WTC11 (cell line): Measurements from ENCODE around the gene AMOTL1. TPM values are rescaled to one million over a fixed set of nuclear protein-coding genes. Genes with fewer than 3 reads are reported as not detected.

Source experiments
- ATAC-seq: fragments of 200-7000 bp; cut with Tn5 transposase; 2 replicates; pipeline ENCODE4 v1.10.0; 2021; ENCODE audit warnings: mild to moderate bottlenecking, moderate library complexity
- CTCF ChIA-PET: fragments of 300-600 bp; sonication (Branson Sonifier 250); formaldehyde crosslinking; loops from one replicate; lab custom pipeline; 2021; ENCODE audit warnings: antibody characterized with exemption; lab: Charles Lee
- POLR2A ChIA-PET: fragments of 350-600 bp; sonication (Branson Sonifier 250); formaldehyde crosslinking; loops from one replicate; lab custom pipeline; 2021; ENCODE audit warnings: antibody characterized with exemption; lab: Charles Lee
- DNase-seq: peaks from one replicate; pipeline ENCODE4 v3.0.0; 2021; ENCODE audit warnings: low spot score
- H3K27ac Mint-ChIP-seq: 2 replicates; pipeline ENCODE4 v1.8.0; 2021; ENCODE audit warnings: mixed read lengths
- H3K27me3 Mint-ChIP-seq: 2 replicates; pipeline ENCODE4 v1.8.0; 2021; ENCODE audit warnings: low read depth, mild to moderate bottlenecking, moderate library complexity, mixed read lengths
- H3K36me3 Mint-ChIP-seq: 2 replicates; pipeline ENCODE4 v1.8.0; 2021; ENCODE audit warnings: mixed read lengths
- H3K4me1 Mint-ChIP-seq: 2 replicates; pipeline ENCODE4 v1.8.0; 2022; ENCODE audit warnings: mixed read lengths
- H3K4me3 Mint-ChIP-seq: 2 replicates; pipeline ENCODE4 v1.8.0; 2021; ENCODE audit warnings: mild to moderate bottlenecking, moderate library complexity, mixed read lengths
- H3K9me3 Mint-ChIP-seq: 2 replicates; pipeline ENCODE4 v1.8.0; 2021; ENCODE audit warnings: mixed read lengths
- ESRRA ChIP-seq: sonication (generic); formaldehyde crosslinking; IDR thresholded peaks from 2 replicates; pipeline ENCODE4 v1.8.1; 2022; ENCODE audit warnings: mild to moderate bottlenecking, missing genetic modification reagents, borderline replicate concordance
- ETV6 ChIP-seq: sonication (generic); formaldehyde crosslinking; IDR thresholded peaks from 2 replicates; pipeline ENCODE4 v1.8.1; 2022; ENCODE audit warnings: mild to moderate bottlenecking, missing genetic modification reagents
- GABPB1 ChIP-seq: sonication (generic); formaldehyde crosslinking; IDR thresholded peaks from 2 replicates; pipeline ENCODE4 v1.8.1; 2023; ENCODE audit warnings: mild to moderate bottlenecking, missing genetic modification reagents
- GRHL2 ChIP-seq: fragments of 250-450 bp; sonication (Bioruptor Pico); IDR thresholded peaks from 2 replicates; pipeline ENCODE4 v1.8.0; 2022; ENCODE audit warnings: mild to moderate bottlenecking, moderate library complexity; ENCODE audit not compliant: insufficient replicate concordance, severe bottlenecking
- GTF2I ChIP-seq: fragments of 250-450 bp; sonication (Bioruptor Pico); conservative IDR thresholded peaks from 2 replicates; pipeline ENCODE4 v1.4.0; 2021; ENCODE audit warnings: mild to moderate bottlenecking
- JAZF1 ChIP-seq: fragments of 250-450 bp; sonication (Bioruptor Pico); IDR thresholded peaks from 2 replicates; pipeline ENCODE4 v1.9.0; 2021; ENCODE audit warnings: moderate library complexity, mild to moderate bottlenecking, inconsistent platforms
- JUN ChIP-seq: sonication (generic); formaldehyde crosslinking; IDR thresholded peaks from 2 replicates; pipeline ENCODE4 v1.8.0; 2023; ENCODE audit warnings: mild to moderate bottlenecking, missing genetic modification reagents
- KAT7 ChIP-seq: sonication (generic); formaldehyde crosslinking; IDR thresholded peaks from 2 replicates; pipeline ENCODE4 v1.8.1; 2023; ENCODE audit warnings: missing genetic modification reagents, mild to moderate bottlenecking, borderline replicate concordance
- MYBL2 ChIP-seq: sonication (generic); formaldehyde crosslinking; IDR thresholded peaks from 2 replicates; pipeline ENCODE4 v1.8.1; 2023; ENCODE audit warnings: mild to moderate bottlenecking, moderate library complexity, missing genetic modification reagents
- NFYB ChIP-seq: sonication (generic); formaldehyde crosslinking; conservative IDR thresholded peaks from 2 replicates; pipeline ENCODE4 v1.8.0; 2022; ENCODE audit warnings: low read depth, missing genetic modification reagents
- NR1H2 ChIP-seq: sonication (generic); formaldehyde crosslinking; IDR thresholded peaks from 2 replicates; pipeline ENCODE4 v1.9.0; 2021; ENCODE audit warnings: mild to moderate bottlenecking, moderate library complexity, missing genetic modification reagents
- OVOL2 ChIP-seq: fragments of 250-450 bp; sonication (Bioruptor Pico); IDR thresholded peaks from 2 replicates; pipeline ENCODE4 v1.9.0; 2021; ENCODE audit warnings: mild to moderate bottlenecking, borderline replicate concordance
- PRRX2 ChIP-seq: fragments of 250-450 bp; sonication (Bioruptor Pico); IDR thresholded peaks from 2 replicates; pipeline ENCODE4 v1.8.0; 2021; ENCODE audit warnings: mild to moderate bottlenecking
- RELA ChIP-seq: sonication (generic); formaldehyde crosslinking; IDR thresholded peaks from 2 replicates; pipeline ENCODE4 v1.8.1; 2022; ENCODE audit warnings: missing genetic modification reagents, mild to moderate bottlenecking, borderline replicate concordance
- SMAD4 ChIP-seq: sonication (generic); formaldehyde crosslinking; IDR thresholded peaks from 2 replicates; pipeline ENCODE4 v1.8.0; 2022; ENCODE audit warnings: mild to moderate bottlenecking, missing genetic modification reagents
- TEAD1 ChIP-seq: sonication (generic); formaldehyde crosslinking; IDR thresholded peaks from 2 replicates; pipeline ENCODE4 v1.8.0; 2022; ENCODE audit warnings: mild to moderate bottlenecking, missing genetic modification reagents
- TP53 ChIP-seq: sonication (generic); formaldehyde crosslinking; IDR thresholded peaks from 2 replicates; pipeline ENCODE4 v1.8.1; 2023; ENCODE audit warnings: mild to moderate bottlenecking, missing genetic modification reagents
- ZBTB21 ChIP-seq: sonication (generic); formaldehyde crosslinking; IDR thresholded peaks from 2 replicates; pipeline ENCODE4 v1.8.1; 2023; ENCODE audit warnings: mild to moderate bottlenecking, missing genetic modification reagents, borderline replicate concordance
- ZNF138 ChIP-seq: sonication (generic); formaldehyde crosslinking; conservative IDR thresholded peaks from 2 replicates; pipeline ENCODE4 v1.8.1; 2022; ENCODE audit warnings: mild to moderate bottlenecking, moderate library complexity, missing genetic modification reagents
- ZNF263 ChIP-seq: sonication (generic); formaldehyde crosslinking; IDR thresholded peaks from 2 replicates; pipeline ENCODE4 v1.8.1; 2022; ENCODE audit warnings: low read depth, mild to moderate bottlenecking, moderate library complexity, missing genetic modification reagents
- ZNF317 ChIP-seq: sonication (generic); formaldehyde crosslinking; IDR thresholded peaks from 2 replicates; pipeline ENCODE4 v1.8.1; 2023; ENCODE audit warnings: low read depth, mild to moderate bottlenecking, moderate library complexity, missing genetic modification reagents, borderline replicate concordance
- ZNF396 ChIP-seq: fragments of 250-450 bp; sonication (Bioruptor Pico); IDR thresholded peaks from 2 replicates; pipeline ENCODE4 v1.8.0; 2021; ENCODE audit warnings: mild to moderate bottlenecking, moderate library complexity, borderline replicate concordance
- ZNF416 ChIP-seq: fragments of 250-450 bp; sonication (Bioruptor Pico); IDR thresholded peaks from 2 replicates; pipeline ENCODE4 v1.9.0; 2021; ENCODE audit warnings: mild to moderate bottlenecking, inconsistent platforms
- total RNA-seq: library from RNA; stranded (reverse); gene quantifications from 3 replicates; pipeline ENCODE4 v1.2.3, GENCODE V29; 2021
- TF ChIP-seq, protein P1 (sequence below): sonication (generic); formaldehyde crosslinking; IDR thresholded peaks from 2 replicates; pipeline ENCODE4 v1.8.1; 2023; ENCODE audit warnings: mild to moderate bottlenecking, missing genetic modification reagents
- TF ChIP-seq, protein P2 (sequence below): fragments of 250-450 bp; sonication (Bioruptor Pico); IDR thresholded peaks from 2 replicates; pipeline ENCODE4 v1.9.0; 2021; ENCODE audit warnings: mild to moderate bottlenecking
- TF ChIP-seq, protein P3 (sequence below): sonication (generic); formaldehyde crosslinking; IDR thresholded peaks from 2 replicates; pipeline ENCODE4 v1.8.0; 2023; ENCODE audit warnings: missing genetic modification reagents
- TF ChIP-seq, protein P4 (sequence below): sonication (generic); formaldehyde crosslinking; IDR thresholded peaks from 2 replicates; pipeline ENCODE4 v1.8.0; 2022; ENCODE audit warnings: mild to moderate bottlenecking, missing genetic modification reagents
- TF ChIP-seq, protein P5 (sequence below): sonication (generic); formaldehyde crosslinking; IDR thresholded peaks from 2 replicates; pipeline ENCODE4 v1.8.1; 2023; ENCODE audit warnings: mild to moderate bottlenecking, missing genetic modification reagents
- TF ChIP-seq, protein P6 (sequence below): fragments of 250-450 bp; sonication (Bioruptor Pico); IDR thresholded peaks from 2 replicates; pipeline ENCODE4 v2.1.2; 2022; ENCODE audit warnings: mild to moderate bottlenecking, moderate library complexity

Gene AMOTL1
- total RNA-seq, 1 experiment from 2014 or later, result 39.8 TPM

DNA sequence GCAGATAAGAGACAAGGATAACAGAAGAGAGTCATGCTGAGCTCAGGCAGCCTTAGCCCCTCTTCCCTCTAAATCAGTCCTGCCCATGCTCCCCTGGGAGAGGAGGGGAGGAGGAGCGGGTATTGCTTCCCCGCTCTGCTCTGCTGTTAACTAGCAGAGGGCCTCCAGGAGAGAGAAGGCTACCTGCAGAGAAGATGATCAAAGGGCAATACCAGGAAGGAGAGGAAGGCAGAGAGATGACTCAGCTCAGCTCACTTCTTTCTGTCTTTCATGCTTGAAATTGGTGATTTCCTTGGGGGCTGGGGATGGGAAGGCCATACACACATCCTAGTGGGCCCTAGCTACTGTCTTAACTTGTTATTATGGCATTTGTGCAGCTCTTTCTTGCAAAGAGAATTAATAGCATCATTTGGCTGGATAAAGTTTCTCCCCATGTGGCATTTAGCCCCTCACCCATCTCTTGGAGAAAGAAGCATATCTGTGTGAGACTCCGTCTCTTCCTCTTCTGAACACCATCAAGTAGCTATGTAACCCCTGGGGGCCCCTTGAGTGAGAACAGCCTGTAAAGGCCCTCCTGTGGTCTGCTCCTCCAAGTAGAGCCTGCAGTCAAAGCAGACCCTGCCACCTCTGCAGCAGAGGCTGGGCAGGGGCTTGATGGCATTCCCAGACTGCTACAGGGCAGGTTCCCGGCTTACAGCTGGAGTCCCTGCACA lies 33.4 kb upstream of the AMOTL1 start:
- peaks cover 8% of the 10 kb centered on the region; the same call in 1 of the 2 replicates for H3K27me3 Mint-ChIP-seq
- CTCF ChIA-PET, result interaction anchor here (0.5 to 2.8 kb wide), 11 partner anchors 8 to 814 kb away, joined by 3 to 16 read pairs (median 3); partner anchors contain the start of gene AMOTL1
- peak; percentile 86 for ATAC-seq
- no peaks in the 10 kb centered on the region for H3K9me3 Mint-ChIP-seq
- H3K4me1 Mint-ChIP-seq, result peaks cover 61% of the 10 kb centered on the region
- DNase-seq, result peak; percentile 28
- peak overlapping the region; percentile 20; the same call in 1 of the 2 replicates for H3K4me3 Mint-ChIP-seq
- H3K27ac Mint-ChIP-seq, result peak overlapping the region; percentile 88
- H3K36me3 Mint-ChIP-seq, result no peaks in the 10 kb centered on the region
- POLR2A ChIA-PET, result interaction anchor here (0.8 kb wide), 1 partner anchor 78 kb away, joined by 3 read pairs; no protein-coding TSS in a partner anchor
- no peak for TF ChIP-seq ZNF138
- TF ChIP-seq SMAD4 (CRISPR knock-in tag), result no peak
- TF ChIP-seq MYBL2, result 0 out of 2 replicates have a peak, but pooled peaks have one; percentile 32
- no peak for TF ChIP-seq ZNF317 (CRISPR knock-in tag)
- TF ChIP-seq KAT7 (CRISPR knock-in tag), result no peak
- TF ChIP-seq NFYB (CRISPR knock-in tag), result no peak
- no peak for TF ChIP-seq TP53
- no peak for TF ChIP-seq GTF2I (CRISPR knock-in tag)
- TF ChIP-seq NR1H2 (CRISPR knock-in tag), result no peak
- TF ChIP-seq, protein P1, sequence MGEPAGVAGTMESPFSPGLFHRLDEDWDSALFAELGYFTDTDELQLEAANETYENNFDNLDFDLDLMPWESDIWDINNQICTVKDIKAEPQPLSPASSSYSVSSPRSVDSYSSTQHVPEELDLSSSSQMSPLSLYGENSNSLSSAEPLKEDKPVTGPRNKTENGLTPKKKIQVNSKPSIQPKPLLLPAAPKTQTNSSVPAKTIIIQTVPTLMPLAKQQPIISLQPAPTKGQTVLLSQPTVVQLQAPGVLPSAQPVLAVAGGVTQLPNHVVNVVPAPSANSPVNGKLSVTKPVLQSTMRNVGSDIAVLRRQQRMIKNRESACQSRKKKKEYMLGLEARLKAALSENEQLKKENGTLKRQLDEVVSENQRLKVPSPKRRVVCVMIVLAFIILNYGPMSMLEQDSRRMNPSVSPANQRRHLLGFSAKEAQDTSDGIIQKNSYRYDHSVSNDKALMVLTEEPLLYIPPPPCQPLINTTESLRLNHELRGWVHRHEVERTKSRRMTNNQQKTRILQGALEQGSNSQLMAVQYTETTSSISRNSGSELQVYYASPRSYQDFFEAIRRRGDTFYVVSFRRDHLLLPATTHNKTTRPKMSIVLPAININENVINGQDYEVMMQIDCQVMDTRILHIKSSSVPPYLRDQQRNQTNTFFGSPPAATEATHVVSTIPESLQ (CRISPR knock-in tag), result no peak
- TF ChIP-seq JUN (CRISPR knock-in tag), result no peak
- no peak for TF ChIP-seq RELA (CRISPR knock-in tag)
- TF ChIP-seq ZNF416 (CRISPR knock-in tag), result no peak
- TF ChIP-seq JAZF1, result no peak
- TF ChIP-seq, protein P2, sequence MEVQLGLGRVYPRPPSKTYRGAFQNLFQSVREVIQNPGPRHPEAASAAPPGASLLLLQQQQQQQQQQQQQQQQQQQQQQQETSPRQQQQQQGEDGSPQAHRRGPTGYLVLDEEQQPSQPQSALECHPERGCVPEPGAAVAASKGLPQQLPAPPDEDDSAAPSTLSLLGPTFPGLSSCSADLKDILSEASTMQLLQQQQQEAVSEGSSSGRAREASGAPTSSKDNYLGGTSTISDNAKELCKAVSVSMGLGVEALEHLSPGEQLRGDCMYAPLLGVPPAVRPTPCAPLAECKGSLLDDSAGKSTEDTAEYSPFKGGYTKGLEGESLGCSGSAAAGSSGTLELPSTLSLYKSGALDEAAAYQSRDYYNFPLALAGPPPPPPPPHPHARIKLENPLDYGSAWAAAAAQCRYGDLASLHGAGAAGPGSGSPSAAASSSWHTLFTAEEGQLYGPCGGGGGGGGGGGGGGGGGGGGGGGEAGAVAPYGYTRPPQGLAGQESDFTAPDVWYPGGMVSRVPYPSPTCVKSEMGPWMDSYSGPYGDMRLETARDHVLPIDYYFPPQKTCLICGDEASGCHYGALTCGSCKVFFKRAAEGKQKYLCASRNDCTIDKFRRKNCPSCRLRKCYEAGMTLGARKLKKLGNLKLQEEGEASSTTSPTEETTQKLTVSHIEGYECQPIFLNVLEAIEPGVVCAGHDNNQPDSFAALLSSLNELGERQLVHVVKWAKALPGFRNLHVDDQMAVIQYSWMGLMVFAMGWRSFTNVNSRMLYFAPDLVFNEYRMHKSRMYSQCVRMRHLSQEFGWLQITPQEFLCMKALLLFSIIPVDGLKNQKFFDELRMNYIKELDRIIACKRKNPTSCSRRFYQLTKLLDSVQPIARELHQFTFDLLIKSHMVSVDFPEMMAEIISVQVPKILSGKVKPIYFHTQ (CRISPR knock-in tag), result no peak
- TF ChIP-seq, protein P3, sequence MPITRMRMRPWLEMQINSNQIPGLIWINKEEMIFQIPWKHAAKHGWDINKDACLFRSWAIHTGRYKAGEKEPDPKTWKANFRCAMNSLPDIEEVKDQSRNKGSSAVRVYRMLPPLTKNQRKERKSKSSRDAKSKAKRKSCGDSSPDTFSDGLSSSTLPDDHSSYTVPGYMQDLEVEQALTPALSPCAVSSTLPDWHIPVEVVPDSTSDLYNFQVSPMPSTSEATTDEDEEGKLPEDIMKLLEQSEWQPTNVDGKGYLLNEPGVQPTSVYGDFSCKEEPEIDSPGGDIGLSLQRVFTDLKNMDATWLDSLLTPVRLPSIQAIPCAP, result no peak
- no peak for TF ChIP-seq OVOL2 (CRISPR knock-in tag)
- peak; percentile 88 for TF ChIP-seq ETV6 (CRISPR knock-in tag)
- no peak for TF ChIP-seq ZNF396 (CRISPR knock-in tag)
- TF ChIP-seq PRRX2 (CRISPR knock-in tag), result no peak
- no peak for TF ChIP-seq ZNF263 (CRISPR knock-in tag)
- peak; percentile 80; the same call in 1 of the 2 replicates for TF ChIP-seq TEAD1 (CRISPR knock-in tag)
- TF ChIP-seq, protein P4, sequence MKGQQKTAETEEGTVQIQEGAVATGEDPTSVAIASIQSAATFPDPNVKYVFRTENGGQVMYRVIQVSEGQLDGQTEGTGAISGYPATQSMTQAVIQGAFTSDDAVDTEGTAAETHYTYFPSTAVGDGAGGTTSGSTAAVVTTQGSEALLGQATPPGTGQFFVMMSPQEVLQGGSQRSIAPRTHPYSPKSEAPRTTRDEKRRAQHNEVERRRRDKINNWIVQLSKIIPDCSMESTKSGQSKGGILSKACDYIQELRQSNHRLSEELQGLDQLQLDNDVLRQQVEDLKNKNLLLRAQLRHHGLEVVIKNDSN (CRISPR knock-in tag), result no peak
- no peak for TF ChIP-seq ZBTB21 (CRISPR knock-in tag)
- TF ChIP-seq GABPB1 (CRISPR knock-in tag), result no peak
- TF ChIP-seq, protein P5, sequence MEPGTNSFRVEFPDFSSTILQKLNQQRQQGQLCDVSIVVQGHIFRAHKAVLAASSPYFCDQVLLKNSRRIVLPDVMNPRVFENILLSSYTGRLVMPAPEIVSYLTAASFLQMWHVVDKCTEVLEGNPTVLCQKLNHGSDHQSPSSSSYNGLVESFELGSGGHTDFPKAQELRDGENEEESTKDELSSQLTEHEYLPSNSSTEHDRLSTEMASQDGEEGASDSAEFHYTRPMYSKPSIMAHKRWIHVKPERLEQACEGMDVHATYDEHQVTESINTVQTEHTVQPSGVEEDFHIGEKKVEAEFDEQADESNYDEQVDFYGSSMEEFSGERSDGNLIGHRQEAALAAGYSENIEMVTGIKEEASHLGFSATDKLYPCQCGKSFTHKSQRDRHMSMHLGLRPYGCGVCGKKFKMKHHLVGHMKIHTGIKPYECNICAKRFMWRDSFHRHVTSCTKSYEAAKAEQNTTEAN, result 0 out of 2 replicates have a peak, but pooled peaks have one; percentile 69
- no peak for TF ChIP-seq ESRRA (CRISPR knock-in tag)
- TF ChIP-seq, protein P6, sequence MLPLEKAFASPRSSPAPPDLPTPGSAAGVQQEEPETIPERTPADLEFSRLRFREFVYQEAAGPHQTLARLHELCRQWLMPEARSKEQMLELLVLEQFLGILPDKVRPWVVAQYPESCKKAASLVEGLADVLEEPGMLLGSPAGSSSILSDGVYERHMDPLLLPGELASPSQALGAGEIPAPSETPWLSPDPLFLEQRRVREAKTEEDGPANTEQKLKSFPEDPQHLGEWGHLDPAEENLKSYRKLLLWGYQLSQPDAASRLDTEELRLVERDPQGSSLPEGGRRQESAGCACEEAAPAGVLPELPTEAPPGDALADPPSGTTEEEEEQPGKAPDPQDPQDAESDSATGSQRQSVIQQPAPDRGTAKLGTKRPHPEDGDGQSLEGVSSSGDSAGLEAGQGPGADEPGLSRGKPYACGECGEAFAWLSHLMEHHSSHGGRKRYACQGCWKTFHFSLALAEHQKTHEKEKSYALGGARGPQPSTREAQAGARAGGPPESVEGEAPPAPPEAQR, result no peak
- TF ChIP-seq GRHL2 (CRISPR knock-in tag), result no peak
